K562 (cell line): ENCODE results near the gene ELF2. TPM values are rescaled to one million over a fixed set of nuclear protein-coding genes. Genes with fewer than 3 reads are reported as not detected.

Experiments
- DACH1 ChIP-seq: fragments of 450-650 bp; IDR thresholded peaks from 2 replicates; pipeline ENCODE4 v1.6.1; 2018; ENCODE audit not compliant: partially characterized antibody
- ELF2 ChIP-seq: fragments of 250-450 bp; sonication (Bioruptor Pico); IDR thresholded peaks from 2 replicates; pipeline ENCODE4 v1.5.0; 2021; ENCODE audit warnings: mild to moderate bottlenecking
- FOXJ3 ChIP-seq: sonication (generic); formaldehyde crosslinking; IDR thresholded peaks from 2 replicates; pipeline ENCODE4 v1.4.0; 2020; ENCODE audit warnings: mild to moderate bottlenecking, missing genetic modification reagents
- KLF1 ChIP-seq: fragments of 450-650 bp; IDR thresholded peaks from 2 replicates; pipeline ENCODE4 v1.6.1; 2016; ENCODE audit warnings: missing genetic modification characterization, missing compliant biosample characterization
- MTF1 ChIP-seq: fragments of 250-450 bp; sonication (Bioruptor Pico); IDR thresholded peaks from 2 replicates; pipeline ENCODE4 v1.9.0; 2021; ENCODE audit warnings: moderate library complexity, mild to moderate bottlenecking, inconsistent platforms, borderline replicate concordance
- PCBP1 ChIP-seq: fragments of 200-400 bp; formaldehyde crosslinking; IDR thresholded peaks from 2 replicates; pipeline ENCODE4 v1.6.1; 2018; ENCODE audit warnings: mild to moderate bottlenecking, low read depth, low read length; ENCODE audit not compliant: poor library complexity, severe bottlenecking
- POLR2H ChIP-seq: IDR thresholded peaks from 2 replicates; pipeline ENCODE4 v1.6.1; 2016; ENCODE audit warnings: missing genetic modification characterization, low read depth, mild to moderate bottlenecking, control low read depth, missing compliant biosample characterization, moderate library complexity
- PRDM10 ChIP-seq: fragments of 450-650 bp; IDR thresholded peaks from 2 replicates; pipeline ENCODE4 v1.6.1; 2018; ENCODE audit not compliant: partially characterized antibody
- SMAD4 ChIP-seq: fragments of 250-450 bp; sonication (Bioruptor Pico); conservative IDR thresholded peaks from 2 replicates; pipeline ENCODE4 v1.8.0; 2021; ENCODE audit warnings: inconsistent platforms, mild to moderate bottlenecking, moderate library complexity
- TAF9B ChIP-seq: fragments of 450-650 bp; IDR thresholded peaks from 2 replicates; pipeline ENCODE4 v1.6.1; 2018; ENCODE audit warnings: mild to moderate bottlenecking; ENCODE audit not compliant: partially characterized antibody
- ZBTB7A ChIP-seq: IDR thresholded peaks from 2 replicates; pipeline ENCODE4 v1.6.1; 2011; ENCODE audit warnings: low read depth, mild to moderate bottlenecking, low read length, moderate library complexity, borderline replicate concordance; ENCODE audit not compliant: control insufficient read depth
- ZNF174 ChIP-seq: fragments of 250-450 bp; sonication (Bioruptor Pico); IDR thresholded peaks from 2 replicates; pipeline ENCODE4 v1.4.0; 2020; ENCODE audit warnings: mild to moderate bottlenecking
- ZNF224 ChIP-seq: sonication (generic); formaldehyde crosslinking; IDR thresholded peaks from 2 replicates; pipeline ENCODE4 v1.8.0; 2022; ENCODE audit warnings: mild to moderate bottlenecking, missing genetic modification reagents
- polyA plus RNA-seq, 8 experiments: library from polyadenylated mRNA; depleted of rRNA in 4 of 8; stranded (reverse) in 5 of 8; unstranded in 3 of 8; fragments of >200 nt; fragmentation: Nextera tagmentation in 2 of 8; fragmentation: Illumina TruSeq in 1 of 8; extraction: Ambion mirVana in 2 of 8; extraction: Trizol in 1 of 8; gene quantifications; 2 replicates each; pipeline versions ENCODE4 v1.2.1 to v1.2.3, GENCODE V29; 2011 to 2014; ENCODE audit warnings: inconsistent platforms in 1 of 8, missing spikeins in 1 of 8
- total RNA-seq, 7 experiments: library from RNA; depleted of rRNA in 6 of 7; stranded (reverse); fragments of >200 nt in 6 of 7; fragmentation: Illumina TruSeq in 2 of 7; extraction: Trizol in 2 of 7; gene quantifications; 2 replicates each; pipeline versions ENCODE4 v1.2.1 to v1.2.3, GENCODE V29; 2011 to 2021; ENCODE audit warnings: low replicate concordance in 1 of 7
- TF ChIP-seq, protein P1 (sequence below): sonication (generic); formaldehyde crosslinking; IDR thresholded peaks from 2 replicates; pipeline ENCODE4 v1.8.0; 2023; ENCODE audit warnings: missing genetic modification reagents, mild to moderate bottlenecking, borderline replicate concordance
- TF ChIP-seq, protein P2 (sequence below): fragments of 250-450 bp; sonication (Bioruptor Pico); IDR thresholded peaks from 2 replicates; pipeline ENCODE4 v1.5.0; 2021

The ELF2 gene
- total and polyA plus RNA-seq, 9 of the 15 experiments (the other 6 are each of a cell fraction or from before 2014, with no cell fraction given): 9.4 to 58.7 (median 41.6) TPM

- TF ChIP-seq, protein P1, sequence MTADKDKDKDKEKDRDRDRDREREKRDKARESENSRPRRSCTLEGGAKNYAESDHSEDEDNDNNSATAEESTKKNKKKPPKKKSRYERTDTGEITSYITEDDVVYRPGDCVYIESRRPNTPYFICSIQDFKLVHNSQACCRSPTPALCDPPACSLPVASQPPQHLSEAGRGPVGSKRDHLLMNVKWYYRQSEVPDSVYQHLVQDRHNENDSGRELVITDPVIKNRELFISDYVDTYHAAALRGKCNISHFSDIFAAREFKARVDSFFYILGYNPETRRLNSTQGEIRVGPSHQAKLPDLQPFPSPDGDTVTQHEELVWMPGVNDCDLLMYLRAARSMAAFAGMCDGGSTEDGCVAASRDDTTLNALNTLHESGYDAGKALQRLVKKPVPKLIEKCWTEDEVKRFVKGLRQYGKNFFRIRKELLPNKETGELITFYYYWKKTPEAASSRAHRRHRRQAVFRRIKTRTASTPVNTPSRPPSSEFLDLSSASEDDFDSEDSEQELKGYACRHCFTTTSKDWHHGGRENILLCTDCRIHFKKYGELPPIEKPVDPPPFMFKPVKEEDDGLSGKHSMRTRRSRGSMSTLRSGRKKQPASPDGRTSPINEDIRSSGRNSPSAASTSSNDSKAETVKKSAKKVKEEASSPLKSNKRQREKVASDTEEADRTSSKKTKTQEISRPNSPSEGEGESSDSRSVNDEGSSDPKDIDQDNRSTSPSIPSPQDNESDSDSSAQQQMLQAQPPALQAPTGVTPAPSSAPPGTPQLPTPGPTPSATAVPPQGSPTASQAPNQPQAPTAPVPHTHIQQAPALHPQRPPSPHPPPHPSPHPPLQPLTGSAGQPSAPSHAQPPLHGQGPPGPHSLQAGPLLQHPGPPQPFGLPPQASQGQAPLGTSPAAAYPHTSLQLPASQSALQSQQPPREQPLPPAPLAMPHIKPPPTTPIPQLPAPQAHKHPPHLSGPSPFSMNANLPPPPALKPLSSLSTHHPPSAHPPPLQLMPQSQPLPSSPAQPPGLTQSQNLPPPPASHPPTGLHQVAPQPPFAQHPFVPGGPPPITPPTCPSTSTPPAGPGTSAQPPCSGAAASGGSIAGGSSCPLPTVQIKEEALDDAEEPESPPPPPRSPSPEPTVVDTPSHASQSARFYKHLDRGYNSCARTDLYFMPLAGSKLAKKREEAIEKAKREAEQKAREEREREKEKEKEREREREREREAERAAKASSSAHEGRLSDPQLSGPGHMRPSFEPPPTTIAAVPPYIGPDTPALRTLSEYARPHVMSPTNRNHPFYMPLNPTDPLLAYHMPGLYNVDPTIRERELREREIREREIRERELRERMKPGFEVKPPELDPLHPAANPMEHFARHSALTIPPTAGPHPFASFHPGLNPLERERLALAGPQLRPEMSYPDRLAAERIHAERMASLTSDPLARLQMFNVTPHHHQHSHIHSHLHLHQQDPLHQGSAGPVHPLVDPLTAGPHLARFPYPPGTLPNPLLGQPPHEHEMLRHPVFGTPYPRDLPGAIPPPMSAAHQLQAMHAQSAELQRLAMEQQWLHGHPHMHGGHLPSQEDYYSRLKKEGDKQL (CRISPR knock-in tag): no peak
- TF ChIP-seq ZNF174 (CRISPR knock-in tag): no peak
- TF ChIP-seq MTF1 (CRISPR knock-in tag): no peak
- 0 out of 2 replicates have a peak, but pooled peaks have one; percentile 34 for TF ChIP-seq SMAD4
- TF ChIP-seq, protein P2, sequence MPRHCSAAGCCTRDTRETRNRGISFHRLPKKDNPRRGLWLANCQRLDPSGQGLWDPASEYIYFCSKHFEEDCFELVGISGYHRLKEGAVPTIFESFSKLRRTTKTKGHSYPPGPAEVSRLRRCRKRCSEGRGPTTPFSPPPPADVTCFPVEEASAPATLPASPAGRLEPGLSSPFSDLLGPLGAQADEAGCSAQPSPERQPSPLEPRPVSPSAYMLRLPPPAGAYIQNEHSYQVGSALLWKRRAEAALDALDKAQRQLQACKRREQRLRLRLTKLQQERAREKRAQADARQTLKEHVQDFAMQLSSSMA (CRISPR knock-in tag): no peak
- no peak for TF ChIP-seq DACH1
- TF ChIP-seq TAF9B: no peak
- TF ChIP-seq PRDM10: no peak
- TF ChIP-seq ZBTB7A: no peak
- no peak for TF ChIP-seq ELF2 (CRISPR knock-in tag)
- no peak for TF ChIP-seq KLF1
- no peak for TF ChIP-seq PCBP1
- no peak for TF ChIP-seq ZNF224
- no peak for TF ChIP-seq POLR2H
- TF ChIP-seq FOXJ3: no peak
Measured at GRCh38 chr4:139154538-139154937, 22.5 kb downstream of the ELF2 start (continued).
